ENCODE measurements around the gene PPP2CA.
A peak's percentile ranks its signal among the peaks of the same experiment; 100 is the strongest.

PPP2CA gene

DNA sequence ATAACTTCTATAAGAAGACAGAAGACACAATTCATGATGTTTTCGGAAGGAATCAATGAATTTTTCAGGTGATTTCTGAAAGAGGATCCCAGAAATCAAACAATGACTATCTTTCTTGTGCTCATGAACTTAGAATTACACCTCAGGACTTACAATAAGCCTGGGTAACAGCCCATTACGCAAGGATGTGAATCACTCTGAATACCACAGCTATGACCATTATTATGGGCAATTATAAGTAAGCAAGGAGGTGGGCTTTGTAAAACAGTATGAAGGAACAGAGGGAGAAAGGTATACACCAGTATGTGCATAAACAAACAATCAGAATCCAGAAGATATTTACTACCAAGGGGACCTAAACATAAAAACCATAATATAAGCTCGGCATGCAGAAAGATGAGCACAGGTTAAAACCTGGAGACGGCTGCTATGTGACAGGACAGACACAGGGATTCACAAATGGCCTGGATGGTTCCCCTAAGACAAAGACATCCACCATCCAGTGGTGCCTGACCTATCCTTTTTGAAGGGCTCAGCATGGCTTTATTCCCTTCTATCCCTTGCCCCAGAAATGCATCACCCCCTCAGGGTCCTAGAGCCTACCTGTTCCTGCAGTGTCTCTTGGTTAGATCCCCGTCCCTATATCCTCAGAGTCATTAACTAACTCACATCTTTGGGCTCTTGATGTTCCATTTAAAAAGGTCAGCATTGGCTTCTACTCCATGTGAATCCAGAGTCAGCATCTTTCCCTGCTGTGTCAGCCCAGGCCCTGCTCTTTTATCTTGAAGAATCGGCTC lies 21.8 kb upstream of the PPP2CA start:
- TF ChIP-seq Cebpa-rat (IDR thresholded peaks at IDR 0.05), result no peak
- no peak overlapping the region for H3K4me3 ChIP-seq
- no peaks in the 10 kb centered on the region for H4K20me1 ChIP-seq
- H3K4me1 ChIP-seq, result peaks cover 0 to 41% (median 9%) of the 10 kb centered on the region in 10 experiments; a peak in 11 of 20 replicates
- peak overlapping the region in 4 of 11 experiments; percentile 12 to 76 (median 18); a peak in 4 of 22 replicates for H3K4me2 ChIP-seq
- H3K36me3 ChIP-seq, result no peaks in the 10 kb centered on the region
- H3K27ac ChIP-seq, result no peak overlapping the region
- no peaks in the 10 kb centered on the region for H3K9me3 ChIP-seq (replicated peaks in 1 of 11)
- no peaks in the 10 kb centered on the region for H3K27me3 ChIP-seq
- H3K9ac ChIP-seq, result no peak overlapping the region

DNA sequence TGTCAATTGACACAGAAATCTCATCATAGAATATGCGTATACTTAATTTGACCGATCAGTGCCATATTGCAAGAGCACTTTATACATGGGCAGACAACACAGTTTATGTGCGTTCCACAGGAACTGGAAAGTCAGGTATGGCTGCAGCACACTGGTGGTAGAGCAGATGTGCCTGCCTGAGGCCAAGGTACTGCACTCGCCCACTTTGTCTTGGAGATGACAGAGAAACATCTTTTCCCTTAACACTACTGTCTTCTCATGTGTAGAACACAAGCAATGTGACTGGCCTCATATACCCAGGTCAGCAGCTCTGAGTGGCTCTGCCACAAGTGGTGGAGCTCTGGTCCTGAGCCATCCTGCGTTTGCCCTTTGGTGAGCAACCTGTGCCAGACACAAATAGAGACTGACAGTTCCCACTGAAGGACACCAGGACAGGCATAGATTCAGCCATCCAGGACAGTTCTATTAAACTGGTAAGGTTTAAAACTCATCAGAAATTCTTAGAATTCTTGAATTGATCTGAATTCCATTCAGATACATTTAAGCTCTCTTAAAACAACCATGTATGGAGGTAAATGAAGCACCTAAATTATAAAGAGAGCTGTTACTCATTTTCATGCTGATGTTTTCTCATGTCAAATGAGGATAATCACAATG lies 21.0 kb upstream of the PPP2CA start:
- Histone ChIP-seq H3K4me3 (no peak overlapping the region), H3K4me2 (peak overlapping the region in 3 of 11 experiments; percentile 12 to 76 (median 19); a peak in 2 of 22 replicates), H3K9ac (no peak overlapping the region), H3K27me3 (no peaks in the 10 kb centered on the region), H4K20me1 (no peaks in the 10 kb centered on the region), H3K27ac (no peak overlapping the region), H3K4me1 (peaks cover 0 to 41% (median 9%) of the 10 kb centered on the region in 10 experiments; a peak in 11 of 20 replicates), H3K9me3 (replicated peaks in 1 of 11) (no peaks in the 10 kb centered on the region), H3K36me3 (no peaks in the 10 kb centered on the region)
- no peak for TF ChIP-seq Cebpa-rat (IDR thresholded peaks at IDR 0.05)

DNA sequence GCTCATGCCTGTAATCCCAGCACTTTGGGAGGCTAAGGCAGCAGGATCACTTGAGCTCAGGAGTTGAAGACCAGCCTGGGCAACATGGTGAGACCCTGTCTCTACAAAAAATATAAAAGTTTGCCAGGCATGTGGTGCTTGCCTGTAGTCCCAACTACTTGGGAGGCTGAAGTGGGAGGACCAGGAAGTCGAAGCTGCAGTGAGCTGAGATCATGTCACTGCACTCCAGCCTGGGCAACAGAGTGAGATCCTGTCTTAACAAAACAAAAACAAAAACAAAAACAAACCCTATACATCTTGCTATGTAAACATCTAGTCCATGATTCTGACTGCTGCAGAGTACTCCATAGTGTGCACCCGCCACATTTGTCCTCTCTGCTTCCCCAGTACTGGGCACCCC lies 19.8 kb upstream of the PPP2CA start:
- Histone ChIP-seq H3K9me3 (replicated peaks in 1 of 11) (no peaks in the 10 kb centered on the region), H4K20me1 (no peaks in the 10 kb centered on the region), H3K4me2 (no peak overlapping the region), H3K4me1 (peaks cover 0 to 40% (median 9%) of the 10 kb centered on the region in 10 experiments; a peak in 11 of 20 replicates), H3K36me3 (no peaks in the 10 kb centered on the region), H3K4me3 (no peak overlapping the region), H3K9ac (no peak overlapping the region), H3K27ac (no peak overlapping the region), H3K27me3 (no peaks in the 10 kb centered on the region)
- TF ChIP-seq Cebpa-rat (IDR thresholded peaks at IDR 0.05), result no peak

DNA sequence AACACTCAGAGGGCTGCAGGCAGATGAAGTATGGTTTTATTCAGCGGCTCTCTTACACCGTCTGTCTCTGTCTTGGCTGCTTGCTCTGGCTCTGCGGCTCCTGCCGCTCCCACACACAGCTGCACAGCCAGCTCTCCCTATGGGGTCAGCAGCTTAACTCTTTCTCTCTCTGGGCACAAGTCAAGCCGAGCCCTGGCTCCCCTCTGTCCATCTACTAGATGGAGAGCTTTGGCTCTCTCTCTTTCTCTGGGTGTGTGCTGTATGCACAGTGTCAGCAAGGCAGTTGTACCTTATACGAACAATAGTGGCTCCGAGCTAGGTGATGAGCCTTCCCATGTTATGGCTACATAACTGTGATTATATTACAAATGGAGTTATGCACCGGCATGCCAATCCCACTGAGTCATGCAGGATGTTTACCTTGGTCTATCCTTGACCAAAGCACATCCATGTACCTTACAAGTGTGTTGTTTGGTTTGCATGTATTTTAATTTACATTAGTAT lies 19.3 kb upstream of the PPP2CA start:
- Histone ChIP-seq H4K20me1 (no peaks in the 10 kb centered on the region), H3K27ac (no peak overlapping the region), H3K9me3 (replicated peaks in 1 of 11) (no peaks in the 10 kb centered on the region), H3K27me3 (no peaks in the 10 kb centered on the region), H3K4me2 (no peak overlapping the region), H3K4me3 (no peak overlapping the region), H3K4me1 (peaks cover 0 to 35% (median 8%) of the 10 kb centered on the region in 10 experiments; a peak in 11 of 20 replicates), H3K9ac (no peak overlapping the region), H3K36me3 (no peaks in the 10 kb centered on the region)
- no peak for TF ChIP-seq Cebpa-rat (IDR thresholded peaks at IDR 0.05)

DNA sequence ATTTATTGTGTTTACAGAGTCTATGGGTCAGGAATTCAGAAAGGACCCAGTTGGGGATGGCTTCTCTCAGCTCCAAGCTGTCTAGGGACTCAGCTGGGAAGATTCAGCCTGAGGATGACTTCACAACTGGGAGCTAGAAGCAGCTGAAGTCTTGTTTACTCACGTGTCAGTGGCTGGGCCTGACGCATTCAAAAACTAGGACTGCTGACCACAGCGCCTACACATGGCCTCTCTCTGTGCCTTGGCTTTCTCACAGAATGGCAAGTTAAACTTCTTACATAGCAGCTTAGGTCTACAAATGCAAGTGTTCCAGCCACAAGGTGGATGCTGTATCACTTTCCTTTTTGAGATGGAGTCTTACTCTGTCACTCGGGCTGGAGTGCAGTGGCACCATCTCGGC lies 16.3 kb upstream of the PPP2CA start:
- Histone ChIP-seq H3K27me3 (no peaks in the 10 kb centered on the region), H3K27ac (no peak overlapping the region), H3K36me3 (no peaks in the 10 kb centered on the region), H4K20me1 (no peaks in the 10 kb centered on the region), H3K4me1 (peaks cover 0 to 5% (median 0%) of the 10 kb centered on the region in 10 experiments; a peak in 2 of 20 replicates), H3K9ac (no peak overlapping the region), H3K4me3 (no peak overlapping the region), H3K4me2 (no peak overlapping the region), H3K9me3 (replicated peaks in 1 of 11) (no peaks in the 10 kb centered on the region)
- no peak for TF ChIP-seq Cebpa-rat (IDR thresholded peaks at IDR 0.05)

DNA sequence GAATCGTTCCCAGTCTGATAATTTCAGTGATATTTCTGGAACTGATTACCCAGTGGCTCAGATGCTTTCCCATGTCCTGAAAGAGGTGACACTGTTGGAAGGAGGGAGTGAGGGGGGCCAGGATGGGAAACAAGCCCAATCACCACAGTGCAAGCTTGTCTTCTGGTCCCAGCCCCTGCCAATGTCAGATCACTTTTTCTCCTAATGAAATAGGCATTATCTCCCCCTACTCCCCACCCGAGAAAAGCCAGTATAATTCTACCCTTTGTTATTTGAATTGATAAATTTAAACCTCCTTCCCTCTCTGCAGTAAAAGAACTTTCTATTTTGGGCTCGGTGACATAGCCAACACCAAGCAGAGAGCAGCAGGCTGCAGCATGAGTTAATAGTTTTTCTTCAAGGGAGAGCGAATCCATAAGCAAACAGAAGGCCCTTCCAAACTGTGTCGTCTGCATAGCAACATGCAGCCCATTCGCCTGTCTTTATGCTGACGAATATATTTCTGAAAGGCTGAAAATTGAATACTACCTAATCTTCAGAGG lies 14.6 kb upstream of the PPP2CA start:
- Histone ChIP-seq H4K20me1 (no peaks in the 10 kb centered on the region), H3K9me3 (replicated peaks in 1 of 11) (no peaks in the 10 kb centered on the region), H3K9ac (no peak overlapping the region), H3K27ac (no peak overlapping the region), H3K4me1 (no peaks in the 10 kb centered on the region), H3K27me3 (no peaks in the 10 kb centered on the region), H3K4me3 (no peak overlapping the region), H3K36me3 (no peaks in the 10 kb centered on the region), H3K4me2 (no peak overlapping the region)
- TF ChIP-seq Cebpa-rat (IDR thresholded peaks at IDR 0.05), result no peak

DNA sequence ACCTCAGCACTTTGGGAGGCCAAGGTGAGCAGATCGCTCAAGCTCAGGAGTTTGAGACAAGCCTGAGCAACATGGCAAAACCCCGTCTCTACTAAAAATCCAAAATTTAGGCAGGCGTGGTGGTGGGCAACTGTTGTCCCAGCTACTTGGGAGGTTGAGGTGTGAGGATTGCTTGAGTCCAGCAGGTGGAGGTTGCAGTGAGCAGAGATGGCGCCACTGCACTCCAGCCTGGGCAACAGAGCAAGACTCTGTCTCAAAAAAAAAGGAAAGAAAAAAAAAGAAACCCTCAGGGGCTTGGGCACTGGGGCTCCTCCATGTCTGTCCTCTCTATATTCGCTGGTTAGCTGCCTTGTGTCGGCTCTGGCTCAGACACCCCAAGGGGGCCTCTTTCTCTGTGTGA lies 10.9 kb upstream of the PPP2CA start:
- H3K27me3 ChIP-seq, result no peaks in the 10 kb centered on the region
- no peaks in the 10 kb centered on the region for H3K9me3 ChIP-seq (replicated peaks in 1 of 11)
- H3K9ac ChIP-seq, result no peak overlapping the region
- H3K4me3 ChIP-seq, result no peak overlapping the region
- H3K36me3 ChIP-seq, result no peaks in the 10 kb centered on the region
- H3K27ac ChIP-seq, result no peak overlapping the region
- no peaks in the 10 kb centered on the region for H4K20me1 ChIP-seq
- no peak overlapping the region for H3K4me2 ChIP-seq
- no peaks in the 10 kb centered on the region for H3K4me1 ChIP-seq
- TF ChIP-seq Cebpa-rat (IDR thresholded peaks at IDR 0.05), result no peak

DNA sequence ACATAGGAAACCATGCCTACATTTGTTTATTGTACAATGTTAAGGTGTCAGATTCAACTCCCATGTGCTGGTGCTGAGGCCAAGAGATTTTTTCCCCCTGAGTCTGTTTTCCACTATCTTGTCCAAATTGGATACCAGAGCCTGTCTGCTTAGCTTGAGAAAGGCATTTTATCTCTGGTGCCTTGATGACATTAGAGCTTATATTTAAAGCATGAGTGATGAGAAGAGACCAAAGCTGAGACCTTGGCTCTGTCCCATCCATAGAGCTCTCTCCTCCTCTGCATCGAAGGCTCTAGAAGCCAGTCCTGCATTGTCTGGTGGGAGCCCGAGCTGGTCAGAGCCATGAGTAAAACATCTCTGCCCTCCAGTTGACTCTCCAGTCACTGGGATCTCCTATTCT lies 10.4 kb upstream of the PPP2CA start:
- no peak overlapping the region for H3K4me2 ChIP-seq
- TF ChIP-seq Cebpa-rat (IDR thresholded peaks at IDR 0.05), result no peak
- H3K27ac ChIP-seq, result no peak overlapping the region
- H4K20me1 ChIP-seq, result no peaks in the 10 kb centered on the region
- no peaks in the 10 kb centered on the region for H3K9me3 ChIP-seq (replicated peaks in 1 of 11)
- H3K9ac ChIP-seq, result no peak overlapping the region
- H3K4me3 ChIP-seq, result no peak overlapping the region
- no peaks in the 10 kb centered on the region for H3K4me1 ChIP-seq
- H3K27me3 ChIP-seq, result no peaks in the 10 kb centered on the region
- H3K36me3 ChIP-seq, result no peaks in the 10 kb centered on the region

DNA sequence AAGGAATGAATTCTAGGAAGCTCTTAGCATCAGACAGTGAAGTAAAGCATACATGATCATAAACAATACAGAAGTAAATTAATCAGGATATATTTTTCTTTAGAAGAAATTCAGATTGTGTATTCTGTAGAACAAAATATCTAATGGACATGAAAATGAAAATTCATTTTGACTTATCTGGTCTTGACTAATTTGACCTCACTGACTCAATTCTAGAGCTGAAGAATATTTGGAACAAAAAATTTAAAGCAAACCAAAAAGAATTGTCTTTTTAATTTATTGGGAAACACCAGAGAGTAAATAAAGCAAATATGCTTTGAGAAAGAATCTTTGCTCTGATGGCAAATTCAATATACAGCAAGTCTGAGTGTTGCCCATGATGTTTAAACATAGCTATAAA lies 2.8 kb upstream of the PPP2CA start:
- no peak overlapping the region for H3K9ac ChIP-seq

More for the DNA sequence above, 2.8 kb upstream of the PPP2CA start:
- Histone ChIP-seq H3K4me1 (peaks cover 11 to 19% (median 15%) of the 10 kb centered on the region in 10 experiments), H3K4me3 (no peak overlapping the region), H3K27ac (no peak overlapping the region), H3K36me3 (peaks cover 0 to 11% (median 3%) of the 10 kb centered on the region in 11 experiments; a peak in 8 of 22 replicates), H3K9me3 (replicated peaks in 1 of 11) (no peaks in the 10 kb centered on the region), H4K20me1 (peaks cover 13 to 22% (median 18%) of the 10 kb centered on the region in 11 experiments), H3K4me2 (no peak overlapping the region), H3K27me3 (no peaks in the 10 kb centered on the region)
- no peak for TF ChIP-seq Cebpa-rat (IDR thresholded peaks at IDR 0.05)

Measured in BLaER1 treated with 17β-estradiol and CSF1 and Interleukin-3, amounts not matched to agents 10 nM and 100 nM (cell line).